ENCODE data around the gene USP9X. TPM values are rescaled to one million over a fixed set of nuclear protein-coding genes. Genes with fewer than 3 reads are reported as not detected.

USP9X gene
- total and polyA plus RNA-seq, 9 donors, result 33.5 to 60.8 (median 44.1) TPM

GRCh38 chrX:41118156-41118555 is 32.9 kb downstream of the USP9X start:
- Histone ChIP-seq H3K27ac (ENCODE audit: low read length) (no peak overlapping the region), H3K9me3 (replicated peaks; ENCODE audit: control insufficient read depth, low read depth, low read length) (peaks cover 8% of the 10 kb centered on the region), H3K27me3 (ENCODE audit: control insufficient read depth, insufficient read depth, low read length) (peaks cover 11% of the 10 kb centered on the region), H3K4me3 (ENCODE audit: low read length) (no peak overlapping the region), H3K4me1 (ENCODE audit: control insufficient read depth, insufficient read depth, low read length) (no peaks in the 10 kb centered on the region), H3K36me3 (ENCODE audit: control insufficient read depth, insufficient read depth, low read length) (no peaks in the 10 kb centered on the region)
- no CpG with 5 or more reads among the region's 5 CpGs for WGBS (ENCODE audit: insufficient coverage)
- no peak for DNase-seq

- no peak for DNase-seq
- WGBS (ENCODE audit: insufficient coverage), result no CpG with 5 or more reads among the region's 6 CpGs
- Histone ChIP-seq H3K27ac (ENCODE audit: low read length) (no peak overlapping the region), H3K4me3 (ENCODE audit: low read length) (no peak overlapping the region), H3K27me3 (ENCODE audit: control insufficient read depth, insufficient read depth, low read length) (peaks cover 12% of the 10 kb centered on the region), H3K36me3 (ENCODE audit: control insufficient read depth, insufficient read depth, low read length) (peaks cover 3% of the 10 kb centered on the region), H3K9me3 (replicated peaks; ENCODE audit: control insufficient read depth, low read depth, low read length) (peaks cover 8% of the 10 kb centered on the region), H3K4me1 (ENCODE audit: control insufficient read depth, insufficient read depth, low read length) (no peaks in the 10 kb centered on the region)
Measured at GRCh38 chrX:41119803-41120202, 34.6 kb downstream of the USP9X start.

- H3K9me3 ChIP-seq (replicated peaks; ENCODE audit: control insufficient read depth, low read depth, low read length), result peaks cover 8% of the 10 kb centered on the region
- no peaks in the 10 kb centered on the region for H3K4me1 ChIP-seq (ENCODE audit: control insufficient read depth, insufficient read depth, low read length)
- H3K36me3 ChIP-seq (ENCODE audit: control insufficient read depth, insufficient read depth, low read length), result peaks cover 3% of the 10 kb centered on the region
- 100% methylated on average over 1 of the region's 1 CpG for WGBS (ENCODE audit: insufficient coverage)
- H3K27ac ChIP-seq (ENCODE audit: low read length), result no peak overlapping the region
- H3K27me3 ChIP-seq (ENCODE audit: control insufficient read depth, insufficient read depth, low read length), result peaks cover 12% of the 10 kb centered on the region
- H3K4me3 ChIP-seq (ENCODE audit: low read length), result no peak overlapping the region
- DNase-seq, result no peak
Measured at GRCh38 chrX:41121766-41122165, 36.5 kb downstream of the USP9X start.

- H3K27me3 ChIP-seq (ENCODE audit: control insufficient read depth, insufficient read depth, low read length), result peaks cover 12% of the 10 kb centered on the region
- no peak overlapping the region for H3K4me3 ChIP-seq (ENCODE audit: low read length)
- H3K9me3 ChIP-seq (replicated peaks; ENCODE audit: control insufficient read depth, low read depth, low read length), result peaks cover 8% of the 10 kb centered on the region
- WGBS (ENCODE audit: insufficient coverage), result 100% methylated on average over 1 of the region's 7 CpGs
- H3K4me1 ChIP-seq (ENCODE audit: control insufficient read depth, insufficient read depth, low read length), result no peaks in the 10 kb centered on the region
- DNase-seq, result no peak
- H3K27ac ChIP-seq (ENCODE audit: low read length), result no peak overlapping the region
- peaks cover 3% of the 10 kb centered on the region for H3K36me3 ChIP-seq (ENCODE audit: control insufficient read depth, insufficient read depth, low read length)
Measured at GRCh38 chrX:41122664-41123257, 37.5 kb downstream of the USP9X start.

- DNase-seq, result no peak
- H3K27ac ChIP-seq (ENCODE audit: low read length), result no peak overlapping the region
- H3K27me3 ChIP-seq (ENCODE audit: control insufficient read depth, insufficient read depth, low read length), result peaks cover 6% of the 10 kb centered on the region
- no peaks in the 10 kb centered on the region for H3K4me1 ChIP-seq (ENCODE audit: control insufficient read depth, insufficient read depth, low read length)
- H3K9me3 ChIP-seq (replicated peaks; ENCODE audit: control insufficient read depth, low read depth, low read length), result peaks cover 3% of the 10 kb centered on the region
- peaks cover 7% of the 10 kb centered on the region for H3K36me3 ChIP-seq (ENCODE audit: control insufficient read depth, insufficient read depth, low read length)
- no peak overlapping the region for H3K4me3 ChIP-seq (ENCODE audit: low read length)
- 40% methylated on average over 1 of the region's 6 CpGs for WGBS (ENCODE audit: insufficient coverage)
Measured at GRCh38 chrX:41127477-41128192, 42.4 kb downstream of the USP9X start.

- no CpG with 5 or more reads among the region's 4 CpGs for WGBS (ENCODE audit: insufficient coverage)
Measured at GRCh38 chrX:41128955-41129354, 43.7 kb downstream of the USP9X start.

GRCh38 chrX:41131766-41132165 is 46.5 kb downstream of the USP9X start:
- no peaks in the 10 kb centered on the region for H3K4me1 ChIP-seq (ENCODE audit: control insufficient read depth, insufficient read depth, low read length)
- no peak overlapping the region for H3K4me3 ChIP-seq (ENCODE audit: low read length)
- no peaks in the 10 kb centered on the region for H3K9me3 ChIP-seq (replicated peaks; ENCODE audit: control insufficient read depth, low read depth, low read length)
- DNase-seq, result no peak
- no peak overlapping the region for H3K27ac ChIP-seq (ENCODE audit: low read length)
- 100% methylated on average over 1 of the region's 1 CpG for WGBS (ENCODE audit: insufficient coverage)
- H3K36me3 ChIP-seq (ENCODE audit: control insufficient read depth, insufficient read depth, low read length), result peaks cover 13% of the 10 kb centered on the region
- peaks cover 2% of the 10 kb centered on the region for H3K27me3 ChIP-seq (ENCODE audit: control insufficient read depth, insufficient read depth, low read length)

More at GRCh38 chrX:41128955-41129354, 43.7 kb downstream of the USP9X start:
- H3K27me3 ChIP-seq (ENCODE audit: control insufficient read depth, insufficient read depth, low read length), result no peaks in the 10 kb centered on the region
- H3K9me3 ChIP-seq (replicated peaks; ENCODE audit: control insufficient read depth, low read depth, low read length), result no peaks in the 10 kb centered on the region
- peaks cover 5% of the 10 kb centered on the region for H3K36me3 ChIP-seq (ENCODE audit: control insufficient read depth, insufficient read depth, low read length)
- H3K27ac ChIP-seq (ENCODE audit: low read length), result no peak overlapping the region
- no peak for DNase-seq
- H3K4me1 ChIP-seq (ENCODE audit: control insufficient read depth, insufficient read depth, low read length), result no peaks in the 10 kb centered on the region
- no peak overlapping the region for H3K4me3 ChIP-seq (ENCODE audit: low read length)

- no CpG with 5 or more reads among the region's 6 CpGs for WGBS (ENCODE audit: insufficient coverage)
- Histone ChIP-seq H3K4me1 (ENCODE audit: control insufficient read depth, insufficient read depth, low read length) (no peaks in the 10 kb centered on the region), H3K4me3 (ENCODE audit: low read length) (no peak overlapping the region), H3K36me3 (ENCODE audit: control insufficient read depth, insufficient read depth, low read length) (peaks cover 17% of the 10 kb centered on the region), H3K9me3 (replicated peaks; ENCODE audit: control insufficient read depth, low read depth, low read length) (no peaks in the 10 kb centered on the region), H3K27me3 (ENCODE audit: control insufficient read depth, insufficient read depth, low read length) (peaks cover 2% of the 10 kb centered on the region), H3K27ac (ENCODE audit: low read length) (no peak overlapping the region)
- no peak for DNase-seq
Measured at GRCh38 chrX:41133551-41133950, 48.3 kb downstream of the USP9X start.

GRCh38 chrX:41137589-41137988 is 52.3 kb downstream of the USP9X start:
- Histone ChIP-seq H3K4me1 (ENCODE audit: control insufficient read depth, insufficient read depth, low read length) (no peaks in the 10 kb centered on the region), H3K36me3 (ENCODE audit: control insufficient read depth, insufficient read depth, low read length) (peaks cover 15% of the 10 kb centered on the region), H3K4me3 (ENCODE audit: low read length) (no peak overlapping the region), H3K27ac (ENCODE audit: low read length) (no peak overlapping the region), H3K27me3 (ENCODE audit: control insufficient read depth, insufficient read depth, low read length) (peaks cover 4% of the 10 kb centered on the region), H3K9me3 (replicated peaks; ENCODE audit: control insufficient read depth, low read depth, low read length) (no peaks in the 10 kb centered on the region)
- DNase-seq, result no peak

GRCh38 chrX:41142130-41142910 is 57.1 kb downstream of the USP9X start:
- Histone ChIP-seq H3K27me3 (ENCODE audit: control insufficient read depth, insufficient read depth, low read length) (peaks cover 3% of the 10 kb centered on the region), H3K4me3 (ENCODE audit: low read length) (no peak overlapping the region), H3K9me3 (replicated peaks; ENCODE audit: control insufficient read depth, low read depth, low read length) (no peaks in the 10 kb centered on the region), H3K27ac (ENCODE audit: low read length) (no peak overlapping the region), H3K4me1 (ENCODE audit: control insufficient read depth, insufficient read depth, low read length) (no peaks in the 10 kb centered on the region), H3K36me3 (ENCODE audit: control insufficient read depth, insufficient read depth, low read length) (peaks cover 6% of the 10 kb centered on the region)
- no peak for DNase-seq
- 79% methylated on average over 1 of the region's 5 CpGs for WGBS (ENCODE audit: insufficient coverage)

Data from muscle of leg (tissue), 11 donors.